RWPE2 (cell line): Measurements from ENCODE around the gene ABL1.

Experiments used
- ATAC-seq: fragments of 200-7000 bp; cut with Tn5 transposase; 3 replicates; pipeline ENCODE4 v1.9.1; 2021; ENCODE audit warnings: low read depth
- DNase-seq: peaks from one replicate; pipeline ENCODE4 v3.0.0-alpha.2; 2020; ENCODE audit warnings: low spot score
- H3K27ac ChIP-seq: fragments of 450-650 bp; 2 replicates; pipeline ENCODE4 v1.5.1; 2017; ENCODE audit warnings: mild to moderate bottlenecking; ENCODE audit not compliant: poor library complexity, severe bottlenecking
- H3K27me3 ChIP-seq: fragments of 250-450 bp; sonication (Bioruptor Pico); 2 replicates; pipeline ENCODE4 v1.5.1; 2021; ENCODE audit warnings: mild to moderate bottlenecking, moderate library complexity; ENCODE audit not compliant: insufficient read depth, poor library complexity, severe bottlenecking
- H3K36me3 ChIP-seq: fragments of 250-450 bp; sonication (Bioruptor Pico); 2 replicates; pipeline ENCODE4 v1.5.1; 2020; ENCODE audit warnings: low read depth, mild to moderate bottlenecking, moderate library complexity
- H3K4me1 ChIP-seq: fragments of 250-450 bp; sonication (Bioruptor Pico); 2 replicates; pipeline ENCODE4 v1.5.1; 2021; ENCODE audit warnings: mild to moderate bottlenecking, moderate library complexity; ENCODE audit not compliant: insufficient read depth, poor library complexity, severe bottlenecking
- H3K4me3 ChIP-seq: fragments of 250-450 bp; sonication (Bioruptor Pico); 2 replicates; pipeline ENCODE4 v1.5.1; 2021; ENCODE audit warnings: mild to moderate bottlenecking, moderate library complexity; ENCODE audit not compliant: severe bottlenecking
- H3K9me3 ChIP-seq: fragments of 250-450 bp; sonication (Bioruptor Pico); 2 replicates; pipeline ENCODE4 v1.5.1; 2021; ENCODE audit warnings: mild to moderate bottlenecking, moderate library complexity; ENCODE audit not compliant: severe bottlenecking
- TF ChIP-seq, protein P1 (sequence below): fragments of 450-650 bp; IDR thresholded peaks from one replicate; pipeline ENCODE4 v1.5.1; 2017; ENCODE audit warnings: mild to moderate bottlenecking, moderate library complexity; ENCODE audit not compliant: poor library complexity, severe bottlenecking

ABL1 gene

DNA sequence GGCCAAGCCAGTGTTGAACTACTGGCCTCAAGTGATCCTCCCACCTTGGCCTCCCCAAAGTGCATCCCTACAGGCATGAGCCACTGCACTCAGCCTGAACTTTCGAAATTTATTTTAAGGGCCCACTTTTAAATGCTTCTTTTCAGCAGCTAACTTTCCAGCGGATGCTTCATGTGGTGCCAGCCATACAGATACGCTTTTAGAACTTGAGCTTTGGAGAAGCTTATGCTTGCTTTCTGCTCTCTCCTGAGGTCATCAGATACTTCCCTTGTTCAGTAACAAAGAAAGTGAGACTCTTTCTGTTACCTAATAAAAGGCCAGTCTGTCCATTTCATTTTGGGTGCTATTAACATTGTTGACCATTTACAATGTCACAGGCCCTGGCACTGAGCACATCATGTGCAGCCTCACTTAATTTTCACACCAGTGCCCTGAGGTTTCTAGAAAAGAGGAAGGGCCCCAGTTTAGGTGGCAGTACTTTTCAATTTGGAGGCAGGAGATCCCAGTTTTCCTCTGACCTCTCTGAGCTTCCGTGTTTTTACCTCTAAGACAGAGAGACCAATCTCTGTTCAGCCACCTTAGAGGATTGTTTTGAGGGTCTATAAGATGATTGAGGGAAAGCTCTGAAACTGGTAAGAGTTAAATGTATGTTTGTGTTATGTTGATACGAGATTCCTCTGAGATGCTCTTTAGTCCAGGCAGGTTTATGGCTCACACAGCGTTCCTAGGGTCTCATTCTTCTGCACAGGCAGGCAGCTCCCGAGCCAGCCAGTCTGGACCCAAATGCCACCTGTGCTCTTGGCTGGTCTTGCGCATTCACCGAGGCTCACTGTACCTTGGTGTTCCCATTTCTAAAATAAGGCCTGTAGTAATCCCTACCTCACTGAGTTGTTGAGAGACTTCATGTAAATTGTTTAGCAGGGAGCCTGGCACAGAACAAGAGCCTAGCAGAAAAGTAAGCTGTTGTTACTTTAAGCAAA, 4.4 kb downstream of the ABL1 start:
- no peak for ATAC-seq
- Histone ChIP-seq H3K4me1 (peaks cover 18% of the 10 kb centered on the region), H3K27me3 (no peaks in the 10 kb centered on the region), H3K36me3 (no peaks in the 10 kb centered on the region), H3K27ac (no peak overlapping the region), H3K9me3 (peaks cover 3% of the 10 kb centered on the region), H3K4me3 (no peak overlapping the region)
- TF ChIP-seq, protein P1, sequence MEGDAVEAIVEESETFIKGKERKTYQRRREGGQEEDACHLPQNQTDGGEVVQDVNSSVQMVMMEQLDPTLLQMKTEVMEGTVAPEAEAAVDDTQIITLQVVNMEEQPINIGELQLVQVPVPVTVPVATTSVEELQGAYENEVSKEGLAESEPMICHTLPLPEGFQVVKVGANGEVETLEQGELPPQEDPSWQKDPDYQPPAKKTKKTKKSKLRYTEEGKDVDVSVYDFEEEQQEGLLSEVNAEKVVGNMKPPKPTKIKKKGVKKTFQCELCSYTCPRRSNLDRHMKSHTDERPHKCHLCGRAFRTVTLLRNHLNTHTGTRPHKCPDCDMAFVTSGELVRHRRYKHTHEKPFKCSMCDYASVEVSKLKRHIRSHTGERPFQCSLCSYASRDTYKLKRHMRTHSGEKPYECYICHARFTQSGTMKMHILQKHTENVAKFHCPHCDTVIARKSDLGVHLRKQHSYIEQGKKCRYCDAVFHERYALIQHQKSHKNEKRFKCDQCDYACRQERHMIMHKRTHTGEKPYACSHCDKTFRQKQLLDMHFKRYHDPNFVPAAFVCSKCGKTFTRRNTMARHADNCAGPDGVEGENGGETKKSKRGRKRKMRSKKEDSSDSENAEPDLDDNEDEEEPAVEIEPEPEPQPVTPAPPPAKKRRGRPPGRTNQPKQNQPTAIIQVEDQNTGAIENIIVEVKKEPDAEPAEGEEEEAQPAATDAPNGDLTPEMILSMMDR: no peak
- no peak for DNase-seq

DNA sequence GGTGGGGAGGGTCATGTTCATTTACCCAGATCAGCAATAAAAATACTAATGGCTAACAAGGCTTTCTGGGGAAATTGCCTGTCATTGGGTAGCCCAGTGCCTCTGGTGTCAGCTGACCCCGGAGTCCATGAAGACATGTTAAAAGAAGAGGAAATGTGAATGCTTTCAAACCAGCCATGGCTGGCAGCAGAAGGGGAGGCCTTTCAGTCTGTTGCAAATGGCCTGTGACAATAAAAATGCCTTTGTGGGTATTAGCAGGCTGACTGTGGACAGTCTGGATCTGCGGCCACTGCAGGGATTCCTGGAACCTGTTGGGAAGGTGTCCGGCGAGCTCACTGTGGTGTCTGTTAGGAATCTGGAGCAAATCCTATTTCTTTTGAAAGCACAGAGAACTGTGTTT, 7.5 kb downstream of the ABL1 start:
- TF ChIP-seq, protein P1: no peak
- no peak for ATAC-seq
- H3K4me3 ChIP-seq: no peak overlapping the region
- peaks cover 34% of the 10 kb centered on the region for H3K4me1 ChIP-seq
- no peaks in the 10 kb centered on the region for H3K36me3 ChIP-seq
- H3K27ac ChIP-seq: no peak overlapping the region
- H3K27me3 ChIP-seq: no peaks in the 10 kb centered on the region
- H3K9me3 ChIP-seq: peaks cover 5% of the 10 kb centered on the region
- no peak for DNase-seq

DNA sequence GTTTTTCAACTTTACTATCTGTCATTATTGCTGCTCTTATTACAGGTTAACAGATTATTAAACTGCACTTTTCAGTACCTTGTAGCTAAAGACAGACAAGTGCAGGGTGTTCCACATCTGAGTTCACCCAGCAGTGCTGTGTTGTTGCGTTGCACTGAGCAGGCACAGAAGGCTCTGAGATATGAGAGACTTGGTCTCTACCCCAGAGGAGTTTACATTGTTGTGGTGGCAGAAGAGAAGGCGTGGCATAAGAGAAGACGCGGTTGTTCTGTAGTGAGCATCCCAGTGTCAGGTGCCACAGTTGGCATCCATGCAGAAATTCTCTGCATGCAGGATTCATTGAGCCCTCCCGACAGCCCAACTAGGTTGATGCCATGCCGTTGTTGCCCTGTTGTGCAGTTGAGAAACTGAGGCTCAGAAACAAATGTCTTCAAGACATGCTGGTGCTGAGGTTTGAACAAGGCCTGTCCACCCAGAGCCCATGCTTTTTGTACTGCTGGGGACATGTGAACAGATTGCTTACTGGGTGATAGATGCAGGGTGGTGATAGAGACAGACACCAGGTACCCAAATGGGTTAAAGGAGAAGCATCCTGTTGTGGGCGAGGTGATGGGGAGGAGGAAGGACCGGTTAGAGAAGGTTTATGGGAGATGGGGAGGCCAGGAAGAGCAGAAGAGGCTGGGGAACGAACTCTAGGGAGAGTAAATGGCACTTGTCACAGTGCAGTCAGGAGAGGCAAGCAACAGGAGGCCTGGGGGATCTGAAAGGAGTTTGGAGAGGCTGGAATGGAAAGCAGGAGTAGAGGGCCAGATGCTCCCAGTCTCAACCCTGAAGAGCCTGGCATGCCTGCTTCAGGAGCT, 8.2 kb downstream of the ABL1 start:
- H3K27me3 ChIP-seq: no peaks in the 10 kb centered on the region
- peaks cover 36% of the 10 kb centered on the region for H3K4me1 ChIP-seq
- no peaks in the 10 kb centered on the region for H3K36me3 ChIP-seq
- H3K9me3 ChIP-seq: peaks cover 5% of the 10 kb centered on the region
- TF ChIP-seq, protein P1: no peak
- no peak for DNase-seq
- no peak overlapping the region for H3K4me3 ChIP-seq
- peak overlapping the region; percentile 100 for H3K27ac ChIP-seq
- ATAC-seq: no peak

DNA sequence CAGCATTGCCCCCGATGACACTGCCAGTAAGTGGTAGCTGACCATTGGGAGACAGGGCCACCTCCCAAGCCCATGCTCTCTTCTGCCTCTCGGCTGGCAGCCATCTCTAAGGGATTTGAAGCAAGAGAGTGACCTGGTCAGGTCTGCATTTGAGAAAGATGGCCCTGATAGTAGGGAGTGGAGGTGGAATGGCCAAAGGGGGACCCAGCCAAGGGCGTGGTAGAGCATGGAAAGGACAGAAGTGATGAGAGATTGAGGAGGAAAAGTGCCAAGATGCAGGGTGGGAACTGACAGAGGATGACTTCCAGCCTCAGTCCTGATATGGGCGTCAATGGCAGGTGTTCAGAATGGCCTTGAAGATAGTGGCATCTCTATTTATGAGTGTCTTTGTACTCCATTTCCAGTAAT, 9.0 kb downstream of the ABL1 start:
- TF ChIP-seq, protein P1: no peak
- Histone ChIP-seq H3K9me3 (peaks cover 5% of the 10 kb centered on the region), H3K4me1 (peaks cover 36% of the 10 kb centered on the region), H3K27me3 (no peaks in the 10 kb centered on the region), H3K27ac (peak overlapping the region; percentile 100), H3K36me3 (no peaks in the 10 kb centered on the region), H3K4me3 (no peak overlapping the region)
- DNase-seq (no peak), ATAC-seq (no peak)
